Measurements from ENCODE around the gene APBB1IP. TPM values are rescaled to one million over a fixed set of nuclear protein-coding genes. Genes with fewer than 3 reads are reported as not detected.

Gene APBB1IP
- total RNA-seq, 1 donor from 2014 or later, result not detected

GRCh38 chr10:26435852-26436251 is 2.3 kb upstream of the APBB1IP start:
- Histone ChIP-seq H3K4me3 (no peak overlapping the region), H3K27me3 (peaks cover 39% of the 10 kb centered on the region), H3K9ac (no peak overlapping the region), H3K4me1 (no peaks in the 10 kb centered on the region), H3K27ac (no peak overlapping the region), H4K20me1 (ENCODE audit: low read depth) (no peaks in the 10 kb centered on the region), H3K4me2 (no peak overlapping the region), H3K36me3 (no peaks in the 10 kb centered on the region), H3F3A (ENCODE audit: low read depth) (no peaks in the 10 kb centered on the region), H3K9me3 (ENCODE audit: low read depth) (no peaks in the 10 kb centered on the region), H2AFZ (replicated peaks) (no peak overlapping the region), H3K79me2 (ENCODE audit: low read depth) (no peaks in the 10 kb centered on the region)
- TF ChIP-seq EZH2phosphoT487 (IDR thresholded peaks at IDR 0.05), result no peak
- TF ChIP-seq EZH2 (IDR thresholded peaks at IDR 0.05), result no peak
- TF ChIP-seq CTCF (IDR thresholded peaks at IDR 0.05), result no peak
- Mint-ChIP-seq H3K9me3 (no peaks in the 10 kb centered on the region), H3K36me3 (no peaks in the 10 kb centered on the region), H3K4me3 (no peak overlapping the region), H3K4me1 (no peaks in the 10 kb centered on the region), H3K27ac (no peak overlapping the region), H3K27me3 (ENCODE audit: insufficient read depth, low read depth) (peaks cover 11% of the 10 kb centered on the region)
- DNase-seq (ENCODE audit: low spot score), result no peak

- H3K36me3 Mint-ChIP-seq, result no peaks in the 10 kb centered on the region
- H3K27ac Mint-ChIP-seq, result no peak overlapping the region
- no peaks in the 10 kb centered on the region for H3K4me1 ChIP-seq
- H3K27ac ChIP-seq, result no peak overlapping the region
- H3K9me3 ChIP-seq (ENCODE audit: low read depth), result no peaks in the 10 kb centered on the region
- TF ChIP-seq CTCF (IDR thresholded peaks at IDR 0.05) (no peak), EZH2 (IDR thresholded peaks at IDR 0.05) (no peak), EZH2phosphoT487 (IDR thresholded peaks at IDR 0.05) (no peak)
- peaks cover 11% of the 10 kb centered on the region for H3K27me3 Mint-ChIP-seq (ENCODE audit: insufficient read depth, low read depth)
- H3F3A ChIP-seq (ENCODE audit: low read depth), result no peaks in the 10 kb centered on the region
- no peaks in the 10 kb centered on the region for H4K20me1 ChIP-seq (ENCODE audit: low read depth)
- H2AFZ ChIP-seq (replicated peaks), result no peak overlapping the region
- no peak overlapping the region for H3K9ac ChIP-seq
- H3K4me3 Mint-ChIP-seq, result no peak overlapping the region
- H3K4me1 Mint-ChIP-seq, result no peaks in the 10 kb centered on the region
- H3K9me3 Mint-ChIP-seq, result no peaks in the 10 kb centered on the region
- H3K79me2 ChIP-seq (ENCODE audit: low read depth), result no peaks in the 10 kb centered on the region
- no peaks in the 10 kb centered on the region for H3K36me3 ChIP-seq
- no peak overlapping the region for H3K4me3 ChIP-seq
- H3K4me2 ChIP-seq, result no peak overlapping the region
- peaks cover 39% of the 10 kb centered on the region for H3K27me3 ChIP-seq
- DNase-seq (ENCODE audit: low spot score), result no peak
Observed at GRCh38 chr10:26436848-26437247, 1.3 kb upstream of the APBB1IP start.

- Mint-ChIP-seq H3K27ac (no peak overlapping the region), H3K27me3 (ENCODE audit: insufficient read depth, low read depth) (peaks cover 11% of the 10 kb centered on the region), H3K4me3 (no peak overlapping the region), H3K9me3 (no peaks in the 10 kb centered on the region), H3K36me3 (no peaks in the 10 kb centered on the region), H3K4me1 (no peaks in the 10 kb centered on the region)
- H3K9ac ChIP-seq, result no peak overlapping the region
- H3K36me3 ChIP-seq, result no peaks in the 10 kb centered on the region
- no peak overlapping the region for H3K27ac ChIP-seq
- H3K27me3 ChIP-seq, result peaks cover 39% of the 10 kb centered on the region
- H4K20me1 ChIP-seq (ENCODE audit: low read depth), result no peaks in the 10 kb centered on the region
- DNase-seq (ENCODE audit: low spot score), result peak; percentile 35
- H2AFZ ChIP-seq (replicated peaks), result peak overlapping the region; percentile 92
- H3K9me3 ChIP-seq (ENCODE audit: low read depth), result no peaks in the 10 kb centered on the region
- H3K4me1 ChIP-seq, result no peaks in the 10 kb centered on the region
- peak overlapping the region; percentile 75 for H3K4me2 ChIP-seq
- H3F3A ChIP-seq (ENCODE audit: low read depth), result no peaks in the 10 kb centered on the region
- peak overlapping the region; percentile 38 for H3K4me3 ChIP-seq
- TF ChIP-seq EZH2 (IDR thresholded peaks at IDR 0.05) (peak; percentile 72), EZH2phosphoT487 (IDR thresholded peaks at IDR 0.05) (peak; percentile 43), CTCF (IDR thresholded peaks at IDR 0.05) (no peak)
- no peaks in the 10 kb centered on the region for H3K79me2 ChIP-seq (ENCODE audit: low read depth)
Observed at GRCh38 chr10:26438534-26439341, 597 bp downstream of the APBB1IP start.
